Thoracic aorta (tissue), 2 donors: ENCODE measurements around the gene HDAC4. TPM values are rescaled to one million over a fixed set of nuclear protein-coding genes. Genes with fewer than 3 reads are reported as not detected.

Source experiments
- ATAC-seq: fragments of 150-250 bp; one replicate; pipeline ENCODE4 v1.8.0; 2017; ENCODE audit warnings: low read depth; ENCODE audit not compliant: insufficient number of reproducible peaks, low FRiP score
- DNase-seq: peaks from one replicate; pipeline ENCODE4 v3.0.0-alpha.2; 2020; ENCODE audit warnings: low spot score
- H3K27ac ChIP-seq, 2 donors: fragments of 200-600 bp; sonication (generic); 1 replicate in 1 of 2; 2 replicates in 1 of 2; pipeline ENCODE4 v1.5.1; 2016; ENCODE audit warnings: mild to moderate bottlenecking in 2 of 2, moderate library complexity in 2 of 2
- H3K27me3 ChIP-seq: fragments of 200-600 bp; sonication (generic); replicated peaks from 2 replicates; pipeline ENCODE4 v1.6.0; 2016; ENCODE audit warnings: mild to moderate bottlenecking; ENCODE audit not compliant: insufficient read depth
- H3K36me3 ChIP-seq: fragments of 200-600 bp; sonication (generic); one replicate; pipeline ENCODE4 v1.5.1; 2016
- H3K4me1 ChIP-seq, 2 donors: fragments of 200-600 bp; sonication (generic); 1 replicate in 1 of 2; 2 replicates in 1 of 2; pipeline versions ENCODE4 v1.5.1 to v1.6.0; 2016; ENCODE audit warnings: low read depth in 2 of 2, mild to moderate bottlenecking in 1 of 2; ENCODE audit not compliant: control insufficient read depth in 1 of 2
- H3K4me3 ChIP-seq: fragments of 200-600 bp; sonication (generic); 2 replicates; pipeline ENCODE4 v1.5.1; 2016; ENCODE audit warnings: mild to moderate bottlenecking
- H3K9me3 ChIP-seq: fragments of 200-600 bp; sonication (generic); 2 replicates; pipeline ENCODE4 v1.5.1; 2016
- total RNA-seq, 2 donors: library from RNA; depleted of rRNA; stranded (reverse); fragments of >200 nt; gene quantifications; one replicate each; pipeline versions ENCODE4 v1.1.0 to v1.2.3, GENCODE V29; 2016
- TF ChIP-seq, protein P1 (sequence below): fragments of 200-600 bp; sonication (generic); IDR thresholded peaks from one replicate; pipeline ENCODE4 v1.5.1; 2019; ENCODE audit warnings: antibody characterized with exemption

Gene HDAC4
- total RNA-seq, 2 donors from 2014 or later = 79.2 to 163 TPM

- no peak overlapping the region for H3K27ac ChIP-seq
- H3K4me1 ChIP-seq = peaks cover 5 to 13% of the 10 kb centered on the region in 2 donors
- TF ChIP-seq, protein P1, sequence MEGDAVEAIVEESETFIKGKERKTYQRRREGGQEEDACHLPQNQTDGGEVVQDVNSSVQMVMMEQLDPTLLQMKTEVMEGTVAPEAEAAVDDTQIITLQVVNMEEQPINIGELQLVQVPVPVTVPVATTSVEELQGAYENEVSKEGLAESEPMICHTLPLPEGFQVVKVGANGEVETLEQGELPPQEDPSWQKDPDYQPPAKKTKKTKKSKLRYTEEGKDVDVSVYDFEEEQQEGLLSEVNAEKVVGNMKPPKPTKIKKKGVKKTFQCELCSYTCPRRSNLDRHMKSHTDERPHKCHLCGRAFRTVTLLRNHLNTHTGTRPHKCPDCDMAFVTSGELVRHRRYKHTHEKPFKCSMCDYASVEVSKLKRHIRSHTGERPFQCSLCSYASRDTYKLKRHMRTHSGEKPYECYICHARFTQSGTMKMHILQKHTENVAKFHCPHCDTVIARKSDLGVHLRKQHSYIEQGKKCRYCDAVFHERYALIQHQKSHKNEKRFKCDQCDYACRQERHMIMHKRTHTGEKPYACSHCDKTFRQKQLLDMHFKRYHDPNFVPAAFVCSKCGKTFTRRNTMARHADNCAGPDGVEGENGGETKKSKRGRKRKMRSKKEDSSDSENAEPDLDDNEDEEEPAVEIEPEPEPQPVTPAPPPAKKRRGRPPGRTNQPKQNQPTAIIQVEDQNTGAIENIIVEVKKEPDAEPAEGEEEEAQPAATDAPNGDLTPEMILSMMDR = no peak
- ATAC-seq (no peak), DNase-seq (no peak)
- H3K4me3 ChIP-seq = no peak overlapping the region
- no peaks in the 10 kb centered on the region for H3K27me3 ChIP-seq
- peaks cover 8% of the 10 kb centered on the region for H3K36me3 ChIP-seq
- H3K9me3 ChIP-seq = no peaks in the 10 kb centered on the region
Observed at GRCh38 chr2:239142296-239142695, 258.5 kb downstream of the HDAC4 start.

DNA sequence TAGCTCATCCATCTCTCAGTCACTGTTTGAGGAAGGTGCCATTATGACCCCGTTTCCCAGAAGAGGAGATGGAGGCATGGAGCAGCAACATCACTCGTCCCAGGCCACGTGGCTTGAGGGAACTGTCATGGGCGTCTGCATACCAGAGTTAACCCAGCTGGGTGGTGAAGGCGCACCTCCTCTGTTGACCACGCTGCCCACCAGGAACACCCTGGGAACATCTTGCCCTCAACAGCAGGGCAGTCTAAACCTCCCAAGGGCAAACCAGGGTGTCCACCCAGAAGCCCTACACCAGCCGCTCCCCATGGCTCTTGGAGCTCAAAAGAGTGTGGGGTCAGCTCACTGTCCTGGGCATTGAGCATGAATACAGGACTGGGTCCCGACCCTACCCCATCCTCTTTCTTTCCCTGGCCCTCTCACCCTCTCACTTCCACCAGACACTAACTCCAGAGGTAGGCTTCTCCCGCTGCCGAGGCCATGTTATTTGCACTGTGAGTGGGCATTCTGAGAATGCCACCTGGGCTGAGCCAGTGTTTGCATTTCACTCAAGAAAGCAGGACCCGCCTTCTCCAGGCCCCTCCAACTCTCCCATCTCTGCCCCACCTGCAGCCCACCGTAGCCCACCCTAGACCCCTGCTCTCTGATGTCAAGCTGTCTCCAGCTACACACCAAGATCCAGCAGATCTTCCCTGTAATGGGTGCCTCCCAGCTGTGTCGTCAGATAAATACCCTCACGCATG, 259.6 kb downstream of the HDAC4 start:
- Histone ChIP-seq H3K9me3 (no peaks in the 10 kb centered on the region), H3K27ac (no peak overlapping the region), H3K36me3 (peaks cover 8% of the 10 kb centered on the region), H3K4me3 (no peak overlapping the region), H3K4me1 (peaks cover 5 to 16% of the 10 kb centered on the region in 2 donors), H3K27me3 (no peaks in the 10 kb centered on the region)
- no peak for DNase-seq
- ATAC-seq = no peak
- TF ChIP-seq, protein P1 = no peak

GRCh38 chr2:239140346-239141020, 260.3 kb downstream of the HDAC4 start:
- DNase-seq (no peak), ATAC-seq (no peak)
- no peak overlapping the region for H3K27ac ChIP-seq
- peaks cover 5 to 16% of the 10 kb centered on the region in 2 donors for H3K4me1 ChIP-seq
- H3K9me3 ChIP-seq = no peaks in the 10 kb centered on the region
- no peak overlapping the region for H3K4me3 ChIP-seq
- H3K36me3 ChIP-seq = peaks cover 9% of the 10 kb centered on the region
- H3K27me3 ChIP-seq = no peaks in the 10 kb centered on the region
- TF ChIP-seq, protein P1 = no peak

DNA sequence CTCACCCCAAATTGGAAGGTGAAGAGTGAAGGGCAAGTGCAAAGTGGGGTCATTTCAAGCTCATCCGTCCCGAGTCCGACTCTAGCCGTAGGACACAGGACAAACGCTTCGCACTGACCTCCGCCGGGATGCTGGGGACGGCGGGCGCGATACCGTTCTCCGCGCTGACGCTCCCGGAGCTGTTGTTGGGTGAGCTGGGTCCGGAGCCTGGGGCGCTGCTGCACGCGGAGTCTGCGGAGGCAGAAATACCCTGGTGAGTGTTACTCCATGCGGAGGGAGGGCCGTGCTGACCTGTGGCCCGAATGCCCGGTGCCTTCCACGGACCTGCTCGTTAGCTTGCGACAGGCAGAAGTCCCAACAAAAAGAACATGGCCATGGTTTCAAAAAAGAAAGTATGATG, 261.3 kb downstream of the HDAC4 start:
- TF ChIP-seq, protein P1 = no peak
- no peak overlapping the region for H3K27ac ChIP-seq
- H3K27me3 ChIP-seq = no peaks in the 10 kb centered on the region
- DNase-seq (no peak), ATAC-seq (no peak)
- no peaks in the 10 kb centered on the region for H3K9me3 ChIP-seq
- peaks cover 15% of the 10 kb centered on the region for H3K36me3 ChIP-seq
- H3K4me1 ChIP-seq = peaks cover 5 to 16% of the 10 kb centered on the region in 2 donors
- H3K4me3 ChIP-seq = no peak overlapping the region

DNA sequence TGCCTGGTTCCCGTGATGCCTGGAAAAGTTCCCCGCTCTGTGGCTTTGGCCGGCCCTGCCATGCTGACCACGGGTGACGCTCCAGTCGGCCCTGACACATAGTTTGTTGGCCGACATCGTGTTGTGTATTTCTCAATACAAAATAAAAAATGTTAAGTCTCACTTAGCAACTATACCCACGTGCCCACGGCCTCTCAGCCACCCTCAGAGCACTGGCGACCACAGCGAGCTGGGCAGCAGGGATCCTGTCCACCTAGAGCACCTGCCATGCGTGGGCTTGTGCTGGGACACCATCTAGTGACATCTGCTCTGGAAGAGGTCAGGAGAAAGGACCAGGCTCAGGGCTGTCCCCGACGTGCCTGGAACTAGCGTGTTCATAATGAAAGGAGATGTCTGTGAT, 261.7 kb downstream of the HDAC4 start:
- DNase-seq = no peak
- Histone ChIP-seq H3K9me3 (no peaks in the 10 kb centered on the region), H3K4me3 (no peak overlapping the region), H3K27me3 (no peaks in the 10 kb centered on the region), H3K36me3 (peaks cover 17% of the 10 kb centered on the region), H3K27ac (no peak overlapping the region), H3K4me1 (peaks cover 5 to 16% of the 10 kb centered on the region in 2 donors)
- ATAC-seq = no peak
- TF ChIP-seq, protein P1 = no peak
